GM12875 (cell line): Measurements from ENCODE around the gene TRIM72.
"Not testable (repeated sequence)": the region's sequence is repeated elsewhere in the genome, so short reads cannot be mapped to it uniquely, and the experiment has no call there.

Source experiments
- H3K4me3 ChIP-seq: one replicate; pipeline ENCODE4 v1.5.1; 2011; ENCODE audit warnings: low read depth, low read length, control low read depth
- CTCF ChIP-seq: IDR thresholded peaks from 2 replicates; pipeline ENCODE4 v1.5.1; 2011; ENCODE audit warnings: low read depth, mild to moderate bottlenecking, control low read depth, inconsistent platforms, low read length, moderate library complexity, borderline replicate concordance; ENCODE audit not compliant: insufficient read depth

Gene TRIM72

GRCh38 chr16:31199430-31200041, 14.4 kb upstream of the TRIM72 start:
- no peak for TF ChIP-seq CTCF
- no peak overlapping the region for H3K4me3 ChIP-seq

GRCh38 chr16:31200111-31200510, 13.8 kb upstream of the TRIM72 start:
- not testable (repeated sequence) for H3K4me3 ChIP-seq

- 0 out of 2 replicates have a peak, but pooled peaks have one; percentile 23 for TF ChIP-seq CTCF
- H3K4me3 ChIP-seq = peak overlapping the region; percentile 85
These were observed 12.9 kb upstream of the TRIM72 start for GRCh38 chr16:31200821-31201568.

- TF ChIP-seq CTCF = no peak
- H3K4me3 ChIP-seq = peak overlapping the region; percentile 85
These were observed 12.1 kb upstream of the TRIM72 start for GRCh38 chr16:31201582-31202413.

GRCh38 chr16:31202414-31203375, 11.2 kb upstream of the TRIM72 start, which contains the start of gene PYCARD:
Gene PYCARD (minus strand): TSS chr16:31202760. CDS start chr16:31202690, 70 bp downstream.
- peak within 1 kb of the TSS; percentile 85 for H3K4me3 ChIP-seq
- no peak for TF ChIP-seq CTCF

DNA sequence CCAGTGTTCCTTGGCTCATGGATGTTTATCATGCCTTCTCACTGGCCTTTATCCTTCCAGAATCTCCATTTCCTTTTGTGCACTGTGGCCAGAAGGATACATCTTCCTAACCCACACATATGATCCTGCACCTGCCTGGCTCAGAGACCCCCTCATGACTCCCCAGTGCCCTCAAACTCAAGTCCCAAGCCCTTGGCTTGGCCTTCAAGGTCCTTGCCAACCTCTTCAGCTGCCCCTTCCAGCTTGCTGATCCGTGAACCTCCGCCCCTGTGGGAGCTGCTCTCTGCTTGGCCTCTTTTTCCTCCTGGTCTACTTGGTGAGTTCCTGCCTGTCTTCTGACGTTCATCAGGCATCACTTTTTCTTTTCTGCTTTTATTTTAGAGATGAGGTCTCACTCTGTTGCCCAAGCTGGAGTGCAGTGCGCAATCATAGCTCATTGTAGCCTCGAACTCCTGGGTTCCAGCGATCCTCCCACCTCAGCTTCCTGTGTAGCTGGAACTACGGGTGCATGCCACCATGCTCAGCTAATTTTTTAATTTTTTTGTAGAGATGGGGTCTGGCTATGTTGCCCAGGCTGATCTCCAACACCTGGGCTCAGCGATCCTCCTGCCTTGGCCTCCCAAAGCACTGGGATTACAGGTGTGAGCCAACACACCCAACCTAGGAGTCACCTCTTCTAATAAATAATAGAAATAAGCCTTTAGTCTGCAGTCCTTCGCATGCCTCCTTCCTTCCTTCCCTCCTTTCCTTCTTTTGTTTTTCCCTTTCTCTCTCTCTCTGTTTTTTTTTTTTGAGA, 8.8 kb upstream of the TRIM72 start:
- no peak overlapping the region for H3K4me3 ChIP-seq
- TF ChIP-seq CTCF = no peak
